Neutrophil (primary cell): ENCODE measurements around the gene STAMBP.

ENCODE experiments used
- H3K27ac ChIP-seq: fragments of 200-600 bp; sonication (generic); 2 replicates; pipeline ENCODE4 v1.5.1; 2016; ENCODE audit warnings: mild to moderate bottlenecking, moderate library complexity
- H3K27me3 ChIP-seq: fragments of 200-600 bp; sonication (generic); 2 replicates; pipeline ENCODE4 v1.6.0; 2016; ENCODE audit warnings: mild to moderate bottlenecking
- H3K36me3 ChIP-seq: fragments of 200-600 bp; sonication (generic); 2 replicates; pipeline ENCODE4 v1.5.1; 2017
- H3K4me1 ChIP-seq, 2 experiments: fragments of 200-600 bp in 1 of 2; sonication (generic) in 1 of 2; 1 replicate in 1 of 2; 2 replicates in 1 of 2; pipeline versions ENCODE4 v1.5.1 to v1.6.1; 2013 to 2016; ENCODE audit warnings: low read depth in 1 of 2, low read length in 1 of 2, mild to moderate bottlenecking in 1 of 2, moderate library complexity in 1 of 2; ENCODE audit not compliant: control insufficient read depth in 1 of 2, insufficient read depth in 1 of 2
- H3K4me3 ChIP-seq, 2 experiments: fragments of 200-600 bp in 1 of 2; sonication (generic) in 1 of 2; 1 replicate in 1 of 2; 2 replicates in 1 of 2; pipeline ENCODE4 v1.5.1; 2013 to 2016; ENCODE audit warnings: low read depth in 1 of 2, low read length in 1 of 2, mild to moderate bottlenecking in 1 of 2, moderate library complexity in 1 of 2
- H3K9me3 ChIP-seq: fragments of 200-600 bp; sonication (generic); 2 replicates; pipeline ENCODE4 v1.5.1; 2016
- CTCF ChIP-seq: fragments of 200-600 bp; sonication (generic); IDR thresholded peaks from 2 replicates; pipeline ENCODE4 v1.5.1; 2016; ENCODE audit warnings: antibody characterized with exemption

The STAMBP gene

GRCh38 chr2:73918856-73919255 is 90.1 kb downstream of the STAMBP start:
- Histone ChIP-seq H3K36me3 (no peaks in the 10 kb centered on the region), H3K27me3 (no peaks in the 10 kb centered on the region), H3K9me3 (no peaks in the 10 kb centered on the region), H3K4me3 (no peak overlapping the region), H3K4me1 (peaks cover 20 to 22% of the 10 kb centered on the region in 2 experiments), H3K27ac (no peak overlapping the region)
- TF ChIP-seq CTCF: no peak

- no peak overlapping the region for H3K27ac ChIP-seq
- no peaks in the 10 kb centered on the region for H3K9me3 ChIP-seq
- no peaks in the 10 kb centered on the region for H3K27me3 ChIP-seq
- no peak overlapping the region for H3K4me3 ChIP-seq
- H3K36me3 ChIP-seq: no peaks in the 10 kb centered on the region
- no peak for TF ChIP-seq CTCF
- H3K4me1 ChIP-seq: peaks cover 28 to 29% of the 10 kb centered on the region in 2 experiments
Observed at GRCh38 chr2:73919596-73920228, 91.0 kb downstream of the STAMBP start.

- Histone ChIP-seq H3K36me3 (no peaks in the 10 kb centered on the region), H3K9me3 (no peaks in the 10 kb centered on the region), H3K27ac (no peak overlapping the region), H3K4me1 (peaks cover 40 to 41% of the 10 kb centered on the region in 2 experiments), H3K4me3 (no peak overlapping the region), H3K27me3 (no peaks in the 10 kb centered on the region)
- no peak for TF ChIP-seq CTCF
Observed at GRCh38 chr2:73920577-73921545, 92.1 kb downstream of the STAMBP start.

- no peak for TF ChIP-seq CTCF
- no peaks in the 10 kb centered on the region for H3K27me3 ChIP-seq
- H3K27ac ChIP-seq: no peak overlapping the region
- H3K4me3 ChIP-seq: no peak overlapping the region
- peaks cover 46 to 47% of the 10 kb centered on the region in 2 experiments for H3K4me1 ChIP-seq
- H3K9me3 ChIP-seq: no peaks in the 10 kb centered on the region
- H3K36me3 ChIP-seq: no peaks in the 10 kb centered on the region
Observed at GRCh38 chr2:73921581-73921980, 92.8 kb downstream of the STAMBP start.

GRCh38 chr2:73922681-73923080 is 93.9 kb downstream of the STAMBP start:
- Histone ChIP-seq H3K9me3 (no peaks in the 10 kb centered on the region), H3K4me1 (peaks cover 53 to 55% of the 10 kb centered on the region in 2 experiments), H3K36me3 (no peaks in the 10 kb centered on the region), H3K4me3 (no peak overlapping the region), H3K27ac (peak overlapping the region; percentile 58), H3K27me3 (no peaks in the 10 kb centered on the region)
- TF ChIP-seq CTCF: no peak
